ENCODE results near the gene CLVS2. TPM values are rescaled to one million over a fixed set of nuclear protein-coding genes. Genes with fewer than 3 reads are reported as not detected.

CLVS2 gene
- total RNA-seq, 1 experiment from 2014 or later = not detected

- H3K4me3 Mint-ChIP-seq (ENCODE audit: low read depth, unreplicated experiment) = no peak overlapping the region
- CTCF ChIA-PET = no interaction called here
- no peak for DNase-seq
- no peaks in the 10 kb centered on the region for H3K9me3 Mint-ChIP-seq (ENCODE audit: low read depth, unreplicated experiment)
- intact Hi-C loops (cut with micrococcal nuclease; ENCODE audit: unreplicated experiment) = no loop called here
- no peaks in the 10 kb centered on the region for H3K36me3 Mint-ChIP-seq (ENCODE audit: insufficient read depth, unreplicated experiment)
- H3K27ac Mint-ChIP-seq (ENCODE audit: unreplicated experiment) = no peak overlapping the region
- no TSS peak for BruUV-seq (replicated peaks)
- no peaks in the 10 kb centered on the region for H3K27me3 Mint-ChIP-seq (ENCODE audit: unreplicated experiment)
- TF ChIP-seq CTCF (IDR thresholded peaks at IDR 0.05; ENCODE audit: unreplicated experiment) = no peak
- peaks cover 26% of the 10 kb centered on the region for H3K4me1 Mint-ChIP-seq (ENCODE audit: low read depth, unreplicated experiment)
Measured at GRCh38 chr6:123094795-123095194, 98.8 kb downstream of the CLVS2 start.

- TF ChIP-seq CTCF (IDR thresholded peaks at IDR 0.05; ENCODE audit: unreplicated experiment) = no peak
- intact Hi-C loops (cut with micrococcal nuclease; ENCODE audit: unreplicated experiment) = no loop called here
- DNase-seq = no peak
- no peaks in the 10 kb centered on the region for H3K36me3 Mint-ChIP-seq (ENCODE audit: insufficient read depth, unreplicated experiment)
- H3K4me1 Mint-ChIP-seq (ENCODE audit: low read depth, unreplicated experiment) = no peaks in the 10 kb centered on the region
- no TSS peak for BruUV-seq (replicated peaks)
- CTCF ChIA-PET = no interaction called here
- H3K27ac Mint-ChIP-seq (ENCODE audit: unreplicated experiment) = no peak overlapping the region
- H3K9me3 Mint-ChIP-seq (ENCODE audit: low read depth, unreplicated experiment) = peaks cover 6% of the 10 kb centered on the region
- H3K27me3 Mint-ChIP-seq (ENCODE audit: unreplicated experiment) = no peaks in the 10 kb centered on the region
- H3K4me3 Mint-ChIP-seq (ENCODE audit: low read depth, unreplicated experiment) = no peak overlapping the region
Measured at GRCh38 chr6:123105561-123105960, 109.5 kb downstream of the CLVS2 start.

GRCh38 chr6:123116370-123116769 is 120.3 kb downstream of the CLVS2 start:
- intact Hi-C loops (cut with micrococcal nuclease; ENCODE audit: unreplicated experiment) = no loop called here
- BruUV-seq (replicated peaks) = no TSS peak
- TF ChIP-seq CTCF (IDR thresholded peaks at IDR 0.05; ENCODE audit: unreplicated experiment) = no peak
- Mint-ChIP-seq H3K27me3 (ENCODE audit: unreplicated experiment) (no peaks in the 10 kb centered on the region), H3K4me3 (ENCODE audit: low read depth, unreplicated experiment) (no peak overlapping the region), H3K4me1 (ENCODE audit: low read depth, unreplicated experiment) (no peaks in the 10 kb centered on the region), H3K9me3 (ENCODE audit: low read depth, unreplicated experiment) (no peaks in the 10 kb centered on the region), H3K27ac (ENCODE audit: unreplicated experiment) (no peak overlapping the region), H3K36me3 (ENCODE audit: insufficient read depth, unreplicated experiment) (no peaks in the 10 kb centered on the region)
- CTCF ChIA-PET = no interaction called here
- DNase-seq = no peak

GRCh38 chr6:123117145-123117908 is 121.3 kb downstream of the CLVS2 start:
- BruUV-seq (replicated peaks) = no TSS peak
- Mint-ChIP-seq H3K9me3 (ENCODE audit: low read depth, unreplicated experiment) (no peaks in the 10 kb centered on the region), H3K4me1 (ENCODE audit: low read depth, unreplicated experiment) (no peaks in the 10 kb centered on the region), H3K4me3 (ENCODE audit: low read depth, unreplicated experiment) (no peak overlapping the region), H3K27ac (ENCODE audit: unreplicated experiment) (no peak overlapping the region), H3K36me3 (ENCODE audit: insufficient read depth, unreplicated experiment) (no peaks in the 10 kb centered on the region), H3K27me3 (ENCODE audit: unreplicated experiment) (no peaks in the 10 kb centered on the region)
- no peak for TF ChIP-seq CTCF (IDR thresholded peaks at IDR 0.05; ENCODE audit: unreplicated experiment)
- CTCF ChIA-PET = no interaction called here
- no peak for DNase-seq
- intact Hi-C loops (cut with micrococcal nuclease; ENCODE audit: unreplicated experiment) = no loop called here
